Naive B cell (primary cell): ENCODE measurements around the gene TXNRD2. TPM values are rescaled to one million over a fixed set of nuclear protein-coding genes. Genes with fewer than 3 reads are reported as not detected.

Source experiments
- ATAC-seq, 2 donors: fragments of 150-1000 bp; cut with Tn5 transposase; 2 replicates each; pipeline ENCODE4 v1.10.0; 2021; ENCODE audit warnings: low read depth in 2 of 2, mild to moderate bottlenecking in 2 of 2, moderate library complexity in 2 of 2
- DNase-seq: peaks from one replicate; pipeline ENCODE4 v3.0.0; 2022
- H3K27ac Mint-ChIP-seq, 6 donors: one replicate each; pipeline ENCODE4 v1.8.0; 2020 to 2022; ENCODE audit warnings: mild to moderate bottlenecking in 6 of 6, mixed read lengths in 6 of 6, moderate library complexity in 5 of 6, inconsistent platforms in 2 of 6
- H3K27me3 Mint-ChIP-seq, 3 donors: one replicate each; pipeline ENCODE4 v1.8.0; 2021 to 2022; ENCODE audit warnings: mixed read lengths in 3 of 3, mild to moderate bottlenecking in 1 of 3
- H3K36me3 Mint-ChIP-seq, 2 donors: one replicate each; pipeline ENCODE4 v1.8.0; 2020 to 2022; ENCODE audit warnings: mixed read lengths in 2 of 2, inconsistent platforms in 1 of 2, mild to moderate bottlenecking in 1 of 2
- H3K4me1 Mint-ChIP-seq, 3 donors: one replicate each; pipeline ENCODE4 v1.8.0; 2020 to 2022; ENCODE audit warnings: mixed read lengths in 3 of 3, inconsistent platforms in 1 of 3, mild to moderate bottlenecking in 1 of 3, moderate library complexity in 1 of 3
- H3K4me3 Mint-ChIP-seq, 8 donors: one replicate each; pipeline ENCODE4 v1.8.0; 2020 to 2022; ENCODE audit warnings: mild to moderate bottlenecking in 8 of 8, mixed read lengths in 8 of 8, moderate library complexity in 8 of 8, inconsistent platforms in 2 of 8
- H3K9me3 Mint-ChIP-seq, 7 donors: one replicate each; pipeline ENCODE4 v1.8.0; 2020 to 2022; ENCODE audit warnings: mixed read lengths in 7 of 7, mild to moderate bottlenecking in 5 of 7, inconsistent platforms in 2 of 7, moderate library complexity in 1 of 7
- polyA plus RNA-seq, 6 donors: library from polyadenylated mRNA; unstranded; fragments of 300-500 nt; fragmentation: Illumina TruSeq; gene quantifications; one replicate each; pipeline ENCODE4 v1.2.3, GENCODE V29; 2021; ENCODE audit warnings: low read depth in 6 of 6

Gene TXNRD2
- 10 to 100 TPM in 3 of 6 donors, 1 to 10 TPM in 3; 8.1 to 14.7 (median 10.1) TPM for polyA plus RNA-seq

DNA sequence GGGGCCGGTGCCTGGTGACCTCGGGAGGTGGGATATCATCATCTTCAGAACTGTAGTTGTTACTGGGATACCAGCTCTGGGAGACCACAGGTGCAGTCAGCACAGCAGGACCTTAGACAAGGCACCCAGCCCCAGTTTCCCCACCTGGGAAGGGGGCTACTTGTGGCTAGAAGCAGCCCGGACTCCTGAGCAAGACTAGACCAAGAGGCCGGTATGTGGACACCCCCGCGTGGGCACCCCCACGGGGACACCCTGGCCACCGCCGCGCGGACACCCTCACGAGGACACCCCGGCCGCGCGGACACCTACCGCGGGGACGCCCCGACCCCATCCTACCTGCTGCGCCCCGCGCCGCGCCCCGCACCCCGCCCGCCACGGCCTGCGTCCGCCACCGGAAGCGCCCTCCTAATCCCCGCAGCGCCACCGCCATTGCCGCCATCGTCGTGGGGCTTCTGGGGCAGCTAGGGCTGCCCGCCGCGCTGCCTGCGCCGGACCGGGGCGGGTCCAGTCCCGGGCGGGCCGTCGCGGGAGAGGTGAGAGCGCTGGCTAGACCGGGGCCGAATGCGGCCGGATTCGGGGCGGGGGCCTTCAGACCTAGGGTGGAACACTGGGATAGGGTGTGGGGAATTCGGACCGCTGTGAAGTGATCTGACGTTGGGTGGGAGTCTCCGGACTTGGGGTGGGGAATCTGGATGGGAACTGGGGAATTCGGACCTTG is at the start of gene TXNRD2, which contains the start of gene COMT:
Gene TXNRD2 (minus strand): TSS at position 454 of the 718 bp plus-strand sequence. CDS start 15 bp downstream, at position 439.
Gene COMT (plus strand): TSS at position 408 of the 718 bp plus-strand sequence. CDS start 20,755 bp downstream, outside the sequence.
- Mint-ChIP-seq H3K27ac (peak within 1 kb of the TSS; percentile 89 to 97 (median 96)), H3K4me1 (peaks cover 33 to 60% (median 54%) of the 10 kb centered on the region in 3 donors), H3K27me3 (no peaks in the 10 kb centered on the region), H3K9me3 (peaks cover 0 to 5% (median 2%) of the 10 kb centered on the region in 7 donors), H3K36me3 (peaks cover 6 to 7% of the 10 kb centered on the region in 2 donors), H3K4me3 (peak within 1 kb of the TSS; percentile 91 to 97 (median 96))
- peak; percentile 87 to 90 for ATAC-seq
- peak; percentile 70 for DNase-seq

DNA sequence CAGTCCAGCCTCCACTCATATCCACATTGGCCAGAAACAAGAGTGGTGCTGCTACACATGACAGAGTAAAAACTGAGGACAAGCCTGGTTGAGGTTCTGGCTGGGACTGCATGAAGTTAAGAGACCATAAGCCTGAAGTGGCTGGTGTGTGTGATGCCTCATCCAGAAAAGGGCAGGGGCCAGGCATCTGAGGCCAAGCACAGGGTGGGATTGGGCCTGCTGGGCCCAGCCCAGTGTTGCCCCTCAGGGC is 49.7 kb upstream of the TXNRD2 start:
- peak overlapping the region in 2 of 6 donors; percentile 5 to 69 for H3K27ac Mint-ChIP-seq
- no peak for ATAC-seq
- H3K27me3 Mint-ChIP-seq = peaks cover 0 to 18% (median 14%) of the 10 kb centered on the region in 3 donors

DNA sequence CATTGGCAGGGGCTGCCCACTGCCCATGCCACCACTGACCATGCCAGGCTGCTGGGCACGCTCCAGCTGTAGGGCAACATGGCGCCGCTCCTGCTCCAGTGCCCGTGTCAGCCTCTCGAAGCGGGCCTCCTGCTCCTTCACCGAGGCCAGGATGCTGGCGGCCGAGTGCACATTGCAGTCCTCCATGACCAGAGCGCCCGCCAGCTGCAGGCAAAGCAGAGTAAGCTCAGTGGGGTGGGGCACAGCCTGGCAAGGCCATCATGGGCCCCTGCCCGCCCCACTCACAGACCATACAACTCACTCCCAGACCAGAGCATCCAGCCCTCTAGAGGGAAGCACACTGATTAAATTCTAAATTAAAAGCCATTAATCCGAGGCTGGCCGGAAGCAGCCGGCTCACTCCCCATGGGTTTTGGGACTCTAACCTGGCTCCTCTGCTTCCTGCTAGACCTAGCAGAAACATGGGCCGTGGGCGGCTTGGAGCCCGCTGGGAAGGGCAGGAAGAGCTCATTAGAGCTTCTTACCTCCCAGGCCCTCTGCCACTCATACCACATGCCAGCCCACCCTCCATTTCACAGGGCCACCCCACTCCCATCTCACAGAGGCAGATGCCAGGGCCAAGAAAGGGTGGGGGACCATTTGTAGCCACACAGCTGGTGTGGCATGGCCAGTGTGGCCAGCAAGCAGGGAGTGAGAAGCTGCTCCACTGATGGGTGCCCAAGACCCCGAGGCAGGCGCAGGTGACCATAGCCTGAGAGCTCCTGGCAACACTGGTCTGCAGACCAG is 49.2 kb upstream of the TXNRD2 start:
- H3K4me3 Mint-ChIP-seq = peak overlapping the region in 1 of 8 donors; percentile 37
- DNase-seq (no peak), ATAC-seq (no peak)
- H3K36me3 Mint-ChIP-seq = no peaks in the 10 kb centered on the region
- peaks cover 0 to 18% (median 13%) of the 10 kb centered on the region in 3 donors for H3K27me3 Mint-ChIP-seq
- H3K4me1 Mint-ChIP-seq = peaks cover 7 to 13% (median 8%) of the 10 kb centered on the region in 3 donors
- H3K27ac Mint-ChIP-seq = peak overlapping the region in 1 of 6 donors; percentile 5
- no peaks in the 10 kb centered on the region for H3K9me3 Mint-ChIP-seq

More for the DNA sequence above, 49.7 kb upstream of the TXNRD2 start:
- no peak for DNase-seq
- H3K36me3 Mint-ChIP-seq = no peaks in the 10 kb centered on the region
- peaks cover 3 to 11% (median 7%) of the 10 kb centered on the region in 3 donors for H3K4me1 Mint-ChIP-seq
- no peak overlapping the region for H3K4me3 Mint-ChIP-seq
- H3K9me3 Mint-ChIP-seq = no peaks in the 10 kb centered on the region

- Mint-ChIP-seq H3K4me1 (peaks cover 6 to 13% (median 9%) of the 10 kb centered on the region in 3 donors), H3K27me3 (peaks cover 0 to 16% (median 14%) of the 10 kb centered on the region in 3 donors), H3K36me3 (no peaks in the 10 kb centered on the region), H3K9me3 (no peaks in the 10 kb centered on the region), H3K27ac (no peak overlapping the region), H3K4me3 (no peak overlapping the region)
- ATAC-seq (no peak), DNase-seq (no peak)
Observed at GRCh38 chr22:19990188-19990587, 48.6 kb upstream of the TXNRD2 start.

GRCh38 chr22:19989725-19990067 is 48.1 kb upstream of the TXNRD2 start:
- H3K9me3 Mint-ChIP-seq = no peaks in the 10 kb centered on the region
- H3K4me3 Mint-ChIP-seq = no peak overlapping the region
- H3K4me1 Mint-ChIP-seq = peaks cover 1 to 13% (median 9%) of the 10 kb centered on the region in 3 donors
- peak overlapping the region in 1 of 6 donors; percentile 47 for H3K27ac Mint-ChIP-seq
- ATAC-seq = no peak
- H3K36me3 Mint-ChIP-seq = no peaks in the 10 kb centered on the region
- H3K27me3 Mint-ChIP-seq = peaks cover 0 to 15% (median 12%) of the 10 kb centered on the region in 3 donors
- DNase-seq = no peak

- H3K4me3 Mint-ChIP-seq = peak overlapping the region in 1 of 8 donors; percentile 61
- no peak for ATAC-seq
- peaks cover 0 to 10% (median 6%) of the 10 kb centered on the region in 3 donors for H3K27me3 Mint-ChIP-seq
Observed at GRCh38 chr22:19988965-19989724, 47.5 kb upstream of the TXNRD2 start.

DNA sequence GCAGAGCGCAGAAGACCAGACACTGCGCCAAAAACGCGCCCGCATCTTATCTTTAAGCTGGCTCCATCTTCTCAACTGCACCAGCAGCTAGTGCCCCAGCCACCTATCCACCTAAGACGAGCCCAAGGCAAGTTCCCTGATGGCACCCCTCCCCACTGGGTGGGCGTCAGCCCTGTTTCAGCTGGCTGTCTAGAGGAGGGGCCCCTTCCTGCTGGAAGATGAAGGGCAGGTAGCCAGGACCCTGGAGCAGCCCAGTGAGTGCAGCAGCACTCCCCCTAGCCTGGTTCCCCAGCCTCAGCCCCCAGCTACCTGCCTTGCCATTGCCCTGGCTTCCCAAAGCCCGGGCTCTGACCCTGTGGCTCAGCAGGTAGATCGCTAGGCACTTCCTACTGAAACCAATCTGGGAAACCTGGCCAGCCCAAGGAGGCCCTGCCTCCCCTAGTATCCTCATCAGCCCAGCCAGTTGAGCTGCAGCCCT is 46.8 kb upstream of the TXNRD2 start:
- H3K27me3 Mint-ChIP-seq = peaks cover 0 to 6% (median 0%) of the 10 kb centered on the region in 3 donors

More at GRCh38 chr22:19988965-19989724, 47.5 kb upstream of the TXNRD2 start:
- H3K4me1 Mint-ChIP-seq = peaks cover 0 to 15% (median 9%) of the 10 kb centered on the region in 3 donors
- H3K27ac Mint-ChIP-seq = no peak overlapping the region
- DNase-seq = no peak
- no peaks in the 10 kb centered on the region for H3K9me3 Mint-ChIP-seq
- H3K36me3 Mint-ChIP-seq = no peaks in the 10 kb centered on the region

DNA sequence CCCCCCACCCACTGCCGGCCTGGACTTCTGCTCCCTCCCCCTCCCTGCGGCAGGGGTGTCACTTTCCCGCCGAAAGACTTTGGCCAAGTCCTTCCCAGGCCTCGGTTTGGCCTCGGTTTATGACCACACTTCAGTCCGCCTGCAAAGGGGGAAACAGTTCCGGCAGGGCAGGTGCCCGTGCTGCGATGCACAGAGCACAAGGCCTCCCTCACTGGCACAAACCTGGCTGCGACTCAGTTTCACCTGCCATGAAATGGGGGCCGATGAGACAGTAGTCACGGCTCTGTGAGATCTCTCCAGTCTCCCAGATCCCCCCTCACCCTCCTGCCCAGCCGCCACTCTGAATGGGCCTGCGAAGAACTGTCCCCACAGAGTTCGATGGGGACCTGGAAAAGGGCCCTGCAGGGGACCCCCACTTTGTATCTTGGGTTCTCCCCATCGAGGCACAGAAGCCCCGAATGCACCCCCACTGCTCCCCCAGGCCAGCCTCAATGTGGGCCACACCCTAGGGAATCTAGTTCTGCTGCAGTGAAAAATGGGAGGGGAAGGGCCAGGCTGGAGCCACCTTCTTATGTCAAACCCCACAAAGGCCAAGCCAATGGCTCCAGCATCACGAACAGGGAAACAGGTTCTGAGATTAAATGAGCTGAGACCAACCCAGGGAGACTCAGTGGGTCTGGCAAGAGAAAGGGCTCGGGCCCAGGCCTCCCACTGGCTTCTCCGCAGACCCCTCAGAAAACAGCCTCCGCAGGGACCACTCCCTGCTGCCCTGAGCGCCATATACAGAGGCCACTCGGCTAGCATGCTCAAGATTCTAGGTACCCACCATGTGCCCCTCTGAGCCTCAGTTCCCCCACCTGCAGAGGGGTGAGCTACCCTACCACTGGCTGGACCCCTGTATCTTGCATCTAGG is 46.0 kb upstream of the TXNRD2 start:
- no peaks in the 10 kb centered on the region for H3K36me3 Mint-ChIP-seq
- peaks cover 0 to 6% (median 0%) of the 10 kb centered on the region in 3 donors for H3K27me3 Mint-ChIP-seq
- H3K27ac Mint-ChIP-seq = no peak overlapping the region
- peak overlapping the region; percentile 33 to 82 (median 68) for H3K4me3 Mint-ChIP-seq
- no peaks in the 10 kb centered on the region for H3K9me3 Mint-ChIP-seq
- H3K4me1 Mint-ChIP-seq = peaks cover 0 to 15% (median 9%) of the 10 kb centered on the region in 3 donors
- ATAC-seq = no peak
- DNase-seq = no peak

More for the DNA sequence above, 46.8 kb upstream of the TXNRD2 start:
- H3K4me3 Mint-ChIP-seq = peak overlapping the region; percentile 33 to 80 (median 68)
- H3K36me3 Mint-ChIP-seq = no peaks in the 10 kb centered on the region
- DNase-seq = no peak
- H3K4me1 Mint-ChIP-seq = peaks cover 0 to 15% (median 9%) of the 10 kb centered on the region in 3 donors
- ATAC-seq = no peak
- H3K27ac Mint-ChIP-seq = peak overlapping the region in 1 of 6 donors; percentile 80
- H3K9me3 Mint-ChIP-seq = no peaks in the 10 kb centered on the region

DNA sequence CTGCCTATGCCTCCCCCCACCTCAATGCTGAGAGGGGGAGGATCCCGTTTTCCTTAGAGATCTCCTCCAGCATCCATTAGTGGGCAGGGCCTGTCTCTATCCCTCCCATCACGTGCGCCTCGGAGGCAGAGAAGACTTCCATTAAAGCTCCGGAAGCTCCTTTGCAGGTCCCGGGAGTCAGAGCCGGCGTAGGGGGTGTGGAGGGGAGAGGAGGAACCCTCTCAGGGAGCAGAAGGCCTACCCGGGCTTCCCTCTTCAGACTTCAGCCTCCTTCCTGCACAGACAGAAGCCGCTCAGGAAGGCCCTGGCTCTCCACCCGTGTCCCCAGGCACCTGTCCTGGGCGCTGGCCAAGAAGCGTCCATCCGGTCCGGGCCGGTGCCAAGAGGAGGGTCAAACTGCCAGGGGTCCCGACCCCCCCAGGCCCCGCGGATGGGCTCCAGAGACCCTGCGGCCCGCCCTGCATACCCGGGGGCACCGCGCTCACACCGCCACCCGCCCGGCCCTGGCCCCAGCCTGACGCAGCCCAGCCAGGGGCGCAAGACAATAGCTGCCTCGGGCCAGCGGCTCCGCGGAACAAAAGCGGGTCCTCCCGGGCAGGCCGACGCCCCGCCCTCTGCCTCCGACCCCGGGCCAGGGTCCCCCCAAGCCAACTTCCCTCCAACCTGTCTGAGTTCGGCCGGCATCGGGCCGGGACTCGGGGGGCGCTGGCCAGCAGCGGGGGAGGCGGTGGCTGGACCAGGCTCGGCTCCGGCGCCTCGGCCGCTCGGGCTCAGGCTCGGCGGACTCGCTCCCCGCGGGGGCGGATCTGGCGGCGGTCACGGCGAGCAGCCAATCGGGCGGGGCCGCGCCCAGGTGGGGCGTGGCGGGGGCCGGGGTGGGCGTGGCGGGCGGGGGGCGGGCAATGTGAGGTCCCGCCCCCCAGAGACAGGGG is 45.1 kb upstream of the TXNRD2 start:
- H3K9me3 Mint-ChIP-seq = no peaks in the 10 kb centered on the region
- DNase-seq (peak; percentile 67), ATAC-seq (peak; percentile 87 to 90)
- H3K27me3 Mint-ChIP-seq = peaks cover 0 to 11% (median 0%) of the 10 kb centered on the region in 3 donors
- peak overlapping the region; percentile 71 to 88 (median 78) for H3K4me3 Mint-ChIP-seq
- H3K4me1 Mint-ChIP-seq = peaks cover 0 to 15% (median 9%) of the 10 kb centered on the region in 3 donors
- H3K36me3 Mint-ChIP-seq = no peaks in the 10 kb centered on the region
- no peak overlapping the region for H3K27ac Mint-ChIP-seq

- peaks cover 0 to 15% (median 9%) of the 10 kb centered on the region in 3 donors for H3K4me1 Mint-ChIP-seq
- H3K27ac Mint-ChIP-seq = no peak overlapping the region
- no peaks in the 10 kb centered on the region for H3K36me3 Mint-ChIP-seq
- peak overlapping the region; percentile 71 to 88 (median 78) for H3K4me3 Mint-ChIP-seq
- no peaks in the 10 kb centered on the region for H3K9me3 Mint-ChIP-seq
- H3K27me3 Mint-ChIP-seq = peaks cover 0 to 11% (median 0%) of the 10 kb centered on the region in 3 donors
- no peak for DNase-seq
- no peak for ATAC-seq
Observed at GRCh38 chr22:19986011-19986409, 44.4 kb upstream of the TXNRD2 start.
